RCC 7860 (cell line): ENCODE data around the gene ANTXRL.
A peak's percentile ranks its signal among the peaks of the same experiment; 100 is the strongest.
"Not testable (repeated sequence)": the region's sequence is repeated elsewhere in the genome, so short reads cannot be mapped to it uniquely, and the experiment has no call there.

ENCODE experiments used
- DNase-seq: peaks from one replicate; pipeline ENCODE4 v3.0.0-alpha.2; 2015; ENCODE audit warnings: low spot score
- FAIRE-seq: peaks from 2 replicates; lab custom pipeline; 2012; peaks lifted over from hg19 to GRCh38; lab: Jason Lieb, UNC

Gene ANTXRL

DNA sequence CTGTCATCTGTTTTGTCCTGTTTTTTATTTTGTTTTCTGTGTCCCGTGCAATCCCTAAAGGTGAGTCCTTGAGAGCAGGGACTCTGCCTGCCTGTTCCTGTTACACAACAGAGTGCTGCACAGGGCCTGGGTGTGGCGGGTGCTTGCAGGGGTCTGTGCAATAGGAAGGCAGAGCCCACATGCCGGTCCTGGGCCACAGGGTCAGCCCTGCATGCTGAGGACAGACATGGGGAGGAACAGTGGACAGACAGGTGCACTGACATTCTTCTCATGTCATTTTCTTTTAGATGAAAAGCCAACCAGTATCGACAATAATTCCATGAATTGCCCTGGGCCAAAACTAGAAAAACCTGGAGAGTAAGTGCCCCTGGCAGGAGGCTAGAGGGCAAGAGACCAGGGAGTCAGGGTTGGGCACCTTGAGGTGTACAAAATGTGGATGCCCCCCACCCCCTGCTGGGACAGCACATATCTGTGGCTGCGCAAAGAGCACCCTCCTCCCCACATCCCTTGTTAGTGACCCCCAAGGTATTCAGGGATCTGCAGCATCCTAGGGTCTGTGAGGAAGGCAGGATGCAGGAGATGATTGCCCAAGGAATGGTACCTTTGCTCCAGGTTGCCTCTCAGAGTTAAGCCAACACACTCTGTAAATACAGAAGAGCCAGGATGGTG, 19.9 kb downstream of the ANTXRL start:
- DNase-seq (no peak), FAIRE-seq (no peak)

DNA sequence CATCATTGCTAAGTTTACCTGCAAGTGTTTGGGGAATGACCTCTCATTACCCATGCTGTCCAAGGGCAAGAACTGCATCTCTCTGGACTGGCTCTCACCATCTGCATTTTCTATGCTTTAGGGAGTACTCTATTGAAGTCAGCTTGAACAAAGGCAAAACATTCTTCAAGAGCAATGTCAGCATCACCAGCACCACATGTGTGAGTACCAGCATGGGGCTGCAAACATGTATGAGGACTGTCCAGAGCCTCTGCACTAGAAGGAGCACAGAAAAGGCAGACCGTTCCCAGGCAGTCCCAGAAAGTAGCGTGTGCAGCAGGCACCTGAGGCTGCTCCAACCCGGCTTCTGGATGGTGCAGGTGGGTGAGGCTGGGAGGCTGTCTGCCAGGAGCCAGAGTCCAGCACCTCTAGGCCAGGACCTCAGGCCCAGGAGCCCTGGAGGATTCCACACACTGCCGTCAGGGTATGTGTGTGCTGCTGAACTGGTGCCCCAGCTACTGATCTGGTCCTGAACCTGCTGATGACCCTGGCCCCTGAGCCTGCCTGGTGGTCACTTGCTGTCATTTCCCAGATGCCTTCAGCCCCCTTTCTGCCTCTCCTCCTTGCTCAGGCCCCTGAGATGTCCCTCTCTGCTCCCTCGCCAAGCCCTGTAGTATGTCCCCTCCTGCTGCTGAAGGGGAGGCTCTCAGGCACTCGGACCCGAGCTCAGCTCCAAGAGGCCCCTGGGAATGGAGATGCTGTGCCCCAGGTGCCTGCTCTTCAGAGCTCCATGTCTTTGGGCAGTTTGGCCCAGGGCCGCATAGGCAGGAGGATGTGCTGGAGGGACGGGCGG, 20.7 kb downstream of the ANTXRL start:
- FAIRE-seq = no peak

DNA sequence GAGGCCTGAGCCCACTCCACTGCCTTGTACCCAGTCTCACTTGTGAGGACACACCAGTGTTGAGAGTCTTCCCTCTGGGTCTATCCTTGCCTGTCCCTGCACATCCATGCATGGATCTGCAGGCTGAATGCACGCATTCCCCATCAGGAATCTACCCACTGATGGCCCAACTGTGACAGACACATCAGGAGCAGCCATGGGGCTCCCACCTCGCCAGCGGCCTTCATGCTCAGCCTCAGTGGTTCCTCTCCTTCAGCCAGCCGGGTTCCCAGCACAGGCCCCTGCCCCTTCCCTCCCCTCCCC, 21.3 kb downstream of the ANTXRL start:
- no peak for DNase-seq

More for the DNA sequence above, 20.7 kb downstream of the ANTXRL start:
- no peak for DNase-seq

DNA sequence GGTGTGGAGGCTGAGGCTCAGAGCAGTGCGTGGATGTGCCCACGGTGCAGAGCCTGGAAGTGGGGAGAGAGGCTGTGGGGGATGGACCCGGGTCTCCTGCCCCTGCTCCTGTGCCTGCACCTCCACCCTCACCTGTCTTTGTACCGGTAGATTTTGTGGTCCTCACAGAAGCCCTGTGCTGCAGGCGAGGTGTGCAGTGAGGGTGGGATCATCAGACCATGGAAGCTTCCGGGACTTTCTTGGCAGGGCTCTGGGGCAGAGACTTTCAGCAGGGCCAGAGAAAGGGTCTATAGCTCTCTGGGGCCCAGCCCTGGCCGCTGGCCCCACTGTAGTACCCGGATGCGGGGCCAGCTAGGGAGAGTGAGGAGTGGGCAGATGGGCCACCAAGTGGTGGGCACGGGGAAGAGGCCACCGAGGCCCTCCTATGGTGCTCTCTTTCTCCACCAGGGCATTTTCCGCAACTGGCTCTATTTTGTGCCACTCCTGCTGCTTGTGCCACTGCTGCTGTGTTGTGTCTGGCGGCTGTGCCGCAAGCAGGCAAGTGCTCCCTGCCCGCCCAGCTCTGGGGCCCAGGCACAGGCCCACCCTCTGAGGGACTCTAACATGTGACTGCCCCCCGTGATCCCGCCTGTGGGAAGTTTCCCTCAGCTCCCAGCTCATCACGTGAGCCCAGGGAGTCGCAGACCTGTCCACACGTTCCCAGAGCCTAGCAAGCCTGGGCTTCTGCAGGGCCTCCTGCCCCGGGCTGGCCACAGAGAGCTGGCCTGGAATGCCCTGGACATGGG, 22.1 kb downstream of the ANTXRL start:
- no peak for FAIRE-seq
- no peak for DNase-seq

More for the DNA sequence above, 21.3 kb downstream of the ANTXRL start:
- no peak for FAIRE-seq

DNA sequence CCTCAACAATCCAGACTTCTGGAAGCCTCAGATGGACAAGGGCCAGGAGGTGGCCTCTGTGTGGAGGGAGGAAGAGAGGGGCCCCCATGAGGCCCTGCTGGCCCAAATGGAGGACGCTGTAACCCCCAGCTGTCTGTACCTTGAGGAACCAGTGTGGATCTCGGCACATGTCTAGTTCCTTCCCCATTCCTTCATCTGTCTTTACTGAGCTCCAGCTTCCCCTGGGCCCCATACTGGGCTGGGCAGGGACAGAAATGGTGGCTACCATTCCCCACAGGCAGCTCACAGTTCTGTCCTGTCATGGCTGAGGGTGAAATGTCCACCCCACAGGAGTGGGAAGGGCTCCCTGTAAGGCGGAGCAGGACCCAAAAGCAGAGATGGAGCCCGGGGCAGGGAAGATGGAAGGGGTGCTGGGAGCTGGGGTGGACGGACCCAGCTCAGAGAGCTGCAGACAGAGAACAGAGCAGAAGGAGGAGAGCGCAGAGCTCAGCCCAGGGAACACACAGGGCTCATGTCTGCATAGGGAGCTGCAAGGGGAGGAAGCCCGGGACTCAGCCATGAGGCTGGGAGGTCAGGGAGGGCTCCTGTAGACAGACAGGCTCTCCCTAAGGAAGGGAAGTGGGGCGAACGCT, 22.8 kb downstream of the ANTXRL start:
- no peak for DNase-seq
- no peak for FAIRE-seq

DNA sequence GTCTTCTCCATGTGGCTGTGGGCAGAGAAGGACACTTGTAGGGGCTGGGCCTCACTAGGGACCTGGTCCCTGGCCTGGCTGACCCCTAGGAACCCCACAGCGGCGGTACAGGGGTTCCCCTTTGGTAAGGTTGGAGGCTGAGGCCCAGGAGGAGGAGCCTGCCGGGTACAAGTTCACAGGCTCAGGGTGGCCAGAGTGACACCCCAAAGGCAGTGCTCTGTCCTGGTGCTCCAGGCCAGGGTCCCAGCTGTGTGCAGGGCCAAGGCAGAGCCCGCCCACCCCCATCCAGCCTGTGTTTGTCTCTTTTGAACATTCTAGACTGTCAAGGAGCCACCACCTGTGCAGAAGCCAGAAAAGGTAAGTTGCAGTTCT, 23.3 kb downstream of the ANTXRL start:
- no peak for DNase-seq

DNA sequence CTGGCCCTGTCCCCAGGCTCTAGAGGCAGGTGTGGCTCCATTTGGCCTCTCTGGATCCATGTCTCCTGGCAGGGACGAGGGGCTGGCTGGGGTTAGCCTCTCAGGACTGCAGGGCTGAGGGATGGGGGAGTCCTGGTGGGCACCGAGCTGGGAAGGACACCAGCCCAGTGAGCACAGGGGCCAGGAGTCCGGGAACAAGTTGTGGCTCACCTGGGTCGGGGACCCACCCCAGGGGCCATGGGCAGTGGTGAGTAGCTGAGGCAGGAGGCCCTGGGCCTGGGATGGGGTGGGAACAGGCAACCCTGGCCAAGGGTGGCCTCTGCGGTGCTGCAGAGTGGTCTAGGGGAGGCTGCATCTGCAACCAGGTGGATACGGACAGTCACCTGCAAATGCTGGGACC, 24.1 kb downstream of the ANTXRL start:
- no peak for FAIRE-seq
- no peak for DNase-seq

More for the DNA sequence above, 23.3 kb downstream of the ANTXRL start:
- FAIRE-seq = no peak

DNA sequence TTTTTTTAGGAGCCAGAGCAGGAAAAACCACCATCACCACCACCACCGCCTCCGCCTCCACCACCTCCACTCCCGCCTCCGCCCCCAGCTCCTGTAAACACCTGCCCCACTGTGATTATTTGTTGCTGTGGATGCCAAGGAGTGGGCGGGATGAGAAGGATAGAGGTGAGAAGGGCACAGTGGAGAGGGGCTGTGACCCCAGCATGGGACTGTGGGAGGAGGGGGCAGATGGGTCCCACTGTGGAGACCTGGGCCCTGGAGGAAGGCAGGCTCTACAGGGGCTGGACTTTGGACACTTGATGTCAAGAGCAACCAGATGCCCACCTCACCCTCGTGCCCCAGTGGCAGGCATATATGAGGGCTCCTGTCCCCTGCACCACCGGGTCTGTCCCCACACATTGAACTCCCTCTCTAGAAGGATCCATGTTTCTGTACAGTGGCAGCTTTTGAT, 24.7 kb downstream of the ANTXRL start:
- FAIRE-seq (no peak), DNase-seq (no peak)

DNA sequence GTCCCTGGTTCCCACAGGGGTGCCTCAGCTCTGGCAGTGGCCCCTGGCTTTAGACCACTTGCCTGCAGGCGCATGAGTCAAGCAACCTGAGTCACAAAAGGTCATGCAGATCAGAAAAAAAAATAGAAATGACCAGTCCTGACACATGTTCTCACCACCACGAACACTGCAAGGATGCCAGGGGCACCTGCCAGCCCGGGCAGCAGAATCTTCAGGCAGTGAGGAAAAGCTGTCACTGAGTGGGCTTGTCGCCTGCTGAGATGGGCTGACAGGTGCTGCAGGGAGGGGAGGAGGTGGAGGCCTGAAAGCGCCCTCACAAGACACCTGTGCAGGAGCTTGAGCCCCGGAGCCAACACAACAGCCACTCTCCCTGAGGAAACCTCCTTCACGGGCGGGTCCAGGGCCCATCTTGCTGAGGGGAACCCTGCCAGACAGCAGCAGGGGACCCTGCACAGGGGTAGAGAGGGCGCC, 25.2 kb downstream of the ANTXRL start:
- not testable (repeated sequence) for FAIRE-seq

DNA sequence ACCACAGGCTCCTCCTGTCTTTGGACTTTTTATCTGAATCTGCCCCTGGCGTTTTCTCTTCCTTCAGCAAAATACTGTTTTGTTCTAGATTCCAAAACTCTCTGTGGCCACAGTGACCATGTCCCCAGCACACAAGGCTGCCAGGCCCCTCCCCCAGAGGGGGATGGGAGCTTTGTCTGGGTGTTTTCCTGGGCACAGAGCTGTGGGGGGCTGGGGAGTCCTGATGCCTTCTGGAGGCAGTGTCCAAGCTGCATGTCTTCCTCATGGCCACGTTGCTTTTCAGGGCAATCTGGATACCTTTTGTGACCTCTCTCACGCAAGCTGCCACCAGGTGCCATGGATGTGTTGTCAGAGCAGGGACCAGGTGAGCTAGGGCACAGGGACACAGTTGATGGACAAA, 26.2 kb downstream of the ANTXRL start:
- no peak for DNase-seq
- FAIRE-seq = no peak

More for the DNA sequence above, 25.2 kb downstream of the ANTXRL start:
- peak; percentile 77 for DNase-seq

DNA sequence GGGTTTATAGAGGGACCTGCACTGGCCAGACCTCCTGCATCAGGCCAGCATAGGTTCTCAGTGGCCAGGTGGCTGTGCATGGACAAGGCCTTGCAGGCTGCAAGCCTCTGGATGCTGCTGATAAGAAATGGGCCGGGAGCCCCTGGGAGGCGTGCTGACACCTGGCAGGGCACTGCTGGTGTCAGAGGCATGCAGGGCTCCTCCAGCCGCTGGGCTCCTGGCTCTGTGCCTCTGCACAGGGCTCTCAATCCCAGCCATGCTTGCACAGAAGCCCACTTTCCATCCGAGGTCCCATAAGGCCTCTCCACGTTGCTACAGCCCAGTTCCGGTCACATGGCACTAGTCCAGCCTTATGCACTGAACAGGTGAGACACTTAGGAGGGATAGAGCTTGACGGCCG, 27.3 kb downstream of the ANTXRL start:
- DNase-seq (no peak), FAIRE-seq (no peak)

DNA sequence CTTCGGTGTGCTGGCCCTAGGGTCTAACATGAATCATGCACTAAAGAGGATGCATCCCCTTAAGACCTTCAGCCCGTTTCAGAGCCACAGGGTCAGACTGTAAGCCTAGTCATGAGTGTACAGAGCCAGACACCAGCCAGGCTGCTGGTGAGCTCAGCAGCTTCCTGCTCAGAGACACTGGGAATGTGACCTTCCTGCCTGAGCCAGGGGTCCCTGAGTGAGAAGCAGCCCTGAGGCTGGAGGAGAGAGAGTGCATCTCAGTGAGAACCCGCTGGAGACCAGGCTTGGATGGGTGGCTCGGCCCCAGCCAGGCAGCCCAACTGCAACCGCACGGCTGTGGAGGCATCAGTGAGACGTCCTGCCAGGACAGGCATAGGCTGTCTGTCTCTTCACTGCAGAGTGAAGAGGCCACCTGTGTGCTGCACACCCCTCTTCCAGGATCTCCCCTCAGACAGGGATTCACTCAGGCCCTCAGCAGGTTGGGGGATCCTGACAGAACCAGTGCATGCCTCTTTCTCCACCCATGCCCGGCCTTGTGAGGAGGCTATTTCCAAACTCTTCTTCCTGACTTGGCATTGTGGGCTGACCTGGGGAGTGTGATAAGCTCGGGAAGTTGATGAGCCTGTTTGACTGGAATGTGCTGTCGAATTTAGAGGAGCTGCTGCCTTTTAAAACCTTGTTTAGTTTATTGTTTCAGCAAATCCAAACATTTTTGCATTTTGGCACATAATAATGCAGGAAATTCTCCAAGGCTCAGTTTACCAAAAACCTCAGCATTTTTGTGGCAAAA, 28.5 kb downstream of the ANTXRL start:
- DNase-seq, FAIRE-seq: not testable (repeated sequence)

DNA sequence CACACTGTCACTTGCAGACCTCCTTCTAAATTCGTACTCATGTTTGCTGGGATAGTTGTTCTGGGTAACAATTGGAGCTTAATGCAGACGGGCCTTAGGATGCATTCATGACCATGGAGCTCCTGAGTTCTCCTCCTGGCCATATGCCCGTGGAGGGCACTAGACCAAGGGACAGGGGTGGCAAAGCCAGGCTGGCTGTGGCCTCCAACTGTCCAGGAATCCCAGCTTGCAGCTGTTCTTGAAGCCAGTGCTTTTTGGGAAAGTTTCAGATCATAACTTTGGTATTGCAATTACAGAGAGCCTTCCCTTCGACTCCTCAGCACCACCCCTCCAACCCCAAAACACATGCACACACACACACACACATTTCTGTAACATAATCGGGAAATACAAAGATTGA, 30.6 kb downstream of the ANTXRL start:
- no peak for FAIRE-seq
- no peak for DNase-seq

DNA sequence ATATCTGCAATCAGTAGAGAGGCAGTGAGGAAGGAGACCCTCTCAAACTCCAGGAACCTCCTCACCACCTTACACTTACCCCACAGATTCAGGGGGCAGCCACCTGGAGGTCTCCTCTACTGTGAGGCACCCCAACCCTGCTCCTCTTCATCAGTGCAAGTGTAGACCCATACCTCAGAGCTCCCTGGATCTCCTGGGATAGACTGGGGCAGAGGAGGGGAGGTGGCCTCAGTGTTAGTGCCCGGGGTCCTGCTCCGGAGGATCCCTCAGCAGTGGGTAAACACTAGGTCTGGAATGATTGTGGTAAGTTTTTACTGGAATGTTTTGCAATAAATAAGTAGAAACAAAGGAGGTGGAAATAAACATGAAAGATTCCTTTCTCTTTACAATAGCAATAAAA, 31.1 kb downstream of the ANTXRL start:
- FAIRE-seq = no peak
- no peak for DNase-seq

DNA sequence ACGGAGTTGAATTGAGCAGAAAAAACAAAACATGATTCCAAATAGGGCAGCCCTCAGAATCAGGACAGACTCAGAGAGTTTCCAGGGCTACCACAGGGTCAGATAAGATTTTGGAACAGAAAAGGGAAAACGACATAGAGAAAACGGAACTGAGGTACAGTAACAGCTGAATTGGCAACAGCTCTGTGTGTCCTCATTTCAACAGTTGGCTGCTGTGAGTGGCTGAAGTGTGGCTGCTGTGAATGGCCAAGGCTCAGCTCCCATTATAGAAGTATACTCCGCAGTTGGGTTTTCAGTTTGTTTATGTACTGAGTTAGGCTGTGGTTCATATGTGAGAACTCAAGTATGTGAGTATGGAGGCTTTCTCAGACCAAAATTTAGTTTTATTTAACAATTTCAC, 32.0 kb downstream of the ANTXRL start:
- DNase-seq = no peak
- no peak for FAIRE-seq

DNA sequence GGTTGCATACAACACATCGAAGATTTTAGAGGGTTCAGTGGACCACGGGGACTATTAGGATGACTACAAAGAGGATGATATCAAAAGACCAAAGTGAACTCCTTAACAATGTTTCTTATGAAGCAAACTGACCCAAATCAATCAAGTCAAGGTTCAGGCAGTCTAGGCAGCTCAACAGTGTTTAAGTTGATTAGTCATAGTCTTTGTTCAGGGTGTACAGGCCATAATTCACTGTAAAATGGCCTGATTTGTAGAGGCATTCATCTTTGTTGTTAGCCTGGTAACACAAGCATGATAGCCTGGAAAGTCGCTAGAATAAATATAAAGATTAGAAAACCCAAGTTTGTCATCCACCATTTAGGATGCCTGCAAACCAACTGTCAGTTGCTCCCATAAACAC, 32.6 kb downstream of the ANTXRL start:
- DNase-seq (no peak), FAIRE-seq (no peak)

DNA sequence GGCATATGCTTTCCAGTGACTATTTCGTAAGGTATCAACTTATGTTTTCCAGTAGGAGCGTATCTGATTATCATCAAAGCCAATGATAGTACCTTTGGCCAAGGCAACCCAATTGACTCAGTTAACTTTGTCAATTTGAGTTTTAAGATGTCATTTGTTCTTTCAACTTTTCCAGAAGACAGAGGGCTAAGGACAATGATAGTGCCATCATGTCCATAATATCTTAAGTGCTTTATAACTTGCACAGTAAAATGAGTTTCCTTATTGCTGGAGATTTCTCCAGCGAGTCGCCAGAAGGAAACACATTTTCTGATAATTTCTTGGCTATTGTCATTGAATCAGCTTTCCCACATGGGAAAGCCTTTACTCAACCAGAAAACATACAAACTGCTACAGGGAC, 35.0 kb downstream of the ANTXRL start:
- FAIRE-seq (no peak), DNase-seq (no peak)

DNA sequence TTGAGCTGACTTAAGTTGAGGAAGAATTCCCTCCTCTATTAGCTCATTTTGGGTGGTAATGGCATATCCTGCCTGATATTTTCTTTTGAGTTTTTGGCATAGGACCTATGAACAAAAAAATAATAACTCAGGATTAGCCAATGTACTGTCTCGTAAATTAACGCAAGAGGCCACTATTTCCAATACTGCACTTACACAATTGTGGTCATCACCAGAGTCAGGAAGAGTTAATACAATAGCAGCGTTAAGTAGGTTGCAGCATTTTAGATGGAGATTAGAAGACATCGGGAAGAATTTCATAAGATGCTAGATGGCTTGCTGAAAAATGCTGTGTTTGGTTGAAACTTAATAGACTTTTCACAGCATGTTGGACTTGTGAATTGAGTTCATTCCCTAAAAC, 36.4 kb downstream of the ANTXRL start:
- DNase-seq (no peak), FAIRE-seq (no peak)

DNA sequence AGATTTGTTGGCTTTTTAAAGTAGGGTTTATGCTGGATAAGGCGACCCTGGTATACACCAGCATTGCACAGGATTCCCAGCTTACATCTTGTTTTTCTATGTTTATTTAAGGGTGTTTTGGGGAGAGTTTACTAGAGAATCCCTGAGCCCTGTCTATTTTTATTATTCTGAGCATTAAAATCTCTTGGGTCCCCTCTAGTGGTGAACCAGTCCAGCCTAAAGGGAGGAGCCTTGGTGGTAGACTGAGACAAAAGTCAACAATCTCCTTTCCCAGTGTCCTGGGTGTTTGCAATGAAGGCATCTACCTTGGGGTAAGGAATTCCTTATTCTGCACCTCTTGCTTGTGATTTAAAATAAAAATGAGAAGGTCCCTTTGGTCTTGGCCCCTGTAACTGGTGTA, 38.2 kb downstream of the ANTXRL start:
- DNase-seq (no peak), FAIRE-seq (no peak)

DNA sequence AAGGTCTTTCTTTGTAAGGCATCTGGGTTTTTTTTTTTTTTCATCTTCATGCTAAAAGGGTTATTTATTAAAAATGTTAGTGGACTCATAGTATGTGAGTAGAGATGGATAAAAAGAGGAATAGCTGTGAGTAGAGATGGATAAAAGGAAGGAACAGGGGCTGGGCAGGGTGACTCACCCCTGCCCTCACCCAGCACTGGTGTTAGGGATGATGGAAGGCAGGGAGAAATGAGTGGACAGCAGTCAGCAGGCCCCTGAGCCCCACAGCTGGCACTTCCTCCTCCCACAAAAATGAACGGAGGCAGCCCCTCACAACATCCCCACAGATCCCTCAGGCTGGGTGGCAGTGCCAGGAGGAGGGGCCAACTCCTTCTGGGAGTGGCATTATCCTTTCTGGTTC, 39.3 kb downstream of the ANTXRL start:
- FAIRE-seq (no peak), DNase-seq (no peak)
